ENCODE data around the gene EXOSC9. TPM values are rescaled to one million over a fixed set of nuclear protein-coding genes. Genes with fewer than 3 reads are reported as not detected.
A peak's percentile ranks its signal among the peaks of the same experiment; 100 is the strongest.

The EXOSC9 gene
- total and polyA plus RNA-seq, 2 of the 8 experiments (the other 6 are each of a cell fraction or from before 2014, with no cell fraction given) = 33.2 to 54.9 TPM

- ChIA-PET POLR2A (ENCODE audit: partially characterized antibody) (interaction anchor here (0.7 to 12.6 kb wide), 3 partner anchors 9 to 20 kb away, joined by 3 to 246 read pairs (median 7); partner anchors contain the start of gene EXOSC9), CTCF (ENCODE audit: partially characterized antibody) (interaction anchor here (1.5 to 2.1 kb wide), 3 partner anchors 9 to 57 kb away, joined by 4 to 7 read pairs (median 5); partner anchors contain the start of gene SMIM43)
- Histone ChIP-seq H2BK120ac (replicated peaks; ENCODE audit: low read depth, low read length) (no peak overlapping the region), H3K27me3 (replicated peaks in 1 of 4; ENCODE audit: control insufficient read depth in 3 of 4, extremely low read depth in 1 of 4, insufficient read depth in 3 of 4, low read length in 3 of 4) (no peaks in the 10 kb centered on the region), H4K20me1 (replicated peaks in 1 of 2; ENCODE audit: control insufficient read depth in 1 of 2, insufficient read depth in 2 of 2, low read length in 2 of 2) (no peaks in the 10 kb centered on the region), H2BK12ac (ENCODE audit: low read depth, low read length) (no peak overlapping the region), H3K23ac (ENCODE audit: insufficient read length) (no peak overlapping the region), H3K56ac (replicated peaks; ENCODE audit: insufficient read length, low read depth, low read length) (no peak overlapping the region), H4K8ac (ENCODE audit: extremely low read depth, insufficient read depth, low read length) (no peak overlapping the region), H3K18ac (ENCODE audit: extremely low read depth, low read length) (no peak overlapping the region), H3K9me3 (ENCODE audit: insufficient read depth in 2 of 2, low read depth in 1 of 2, low read length in 1 of 2) (no peaks in the 10 kb centered on the region), H2BK20ac (ENCODE audit: low read length) (no peak overlapping the region), H3K4me2 (ENCODE audit: insufficient read depth in 1 of 2, low read depth in 2 of 2, low read length in 2 of 2) (peak overlapping the region; percentile 55 to 69), H2AFZ (ENCODE audit: low read length) (no peak overlapping the region), H3K79me1 (ENCODE audit: low read depth, low read length) (no peaks in the 10 kb centered on the region; the same call in 1 of the 2 replicates), H3K36me3 (ENCODE audit: control insufficient read depth in 2 of 4, insufficient read depth in 4 of 4, low read length in 3 of 4) (peaks cover 32 to 50% (median 39%) of the 10 kb centered on the region in 4 experiments), H3K4ac (replicated peaks; ENCODE audit: insufficient read length, low read depth, low read length) (no peak overlapping the region), H3K23me2 (ENCODE audit: low read depth, low read length) (no peaks in the 10 kb centered on the region), H2BK15ac (ENCODE audit: low read length) (no peak overlapping the region), H4K91ac (replicated peaks; ENCODE audit: insufficient read length, low read length) (no peak overlapping the region), H3K27ac (ENCODE audit: low read depth, low read length) (no peak overlapping the region), H3K4me3 (ENCODE audit: extremely low read depth in 1 of 4, insufficient read depth in 2 of 4, low read depth in 3 of 4, low read length in 4 of 4) (peak overlapping the region; percentile 72 to 100 (median 98); a peak in 5 of 8 replicates), H3K9ac (replicated peaks in 1 of 4; ENCODE audit: extremely low read depth in 1 of 4, low read depth in 3 of 4, low read length in 3 of 4) (no peak overlapping the region), H4K5ac (ENCODE audit: insufficient read length, low read depth, low read length) (no peak overlapping the region), H3K4me1 (replicated peaks in 1 of 4; ENCODE audit: control insufficient read depth in 3 of 4, insufficient read depth in 4 of 4, low read length in 3 of 4) (no peaks in the 10 kb centered on the region; a peak in 2 of 7 replicates), H3K79me2 (ENCODE audit: control insufficient read depth in 1 of 2, insufficient read depth in 2 of 2, low read length in 2 of 2) (peaks cover 5 to 28% of the 10 kb centered on the region in 2 experiments; a peak in 3 of 4 replicates), H3K14ac (ENCODE audit: insufficient read length) (no peak overlapping the region), H2BK5ac (ENCODE audit: low read depth, low read length) (no peak overlapping the region), H2AK5ac (ENCODE audit: low read depth, low read length) (no peak overlapping the region)
- DNase-seq (ENCODE audit: low read depth in 1 of 2, low spot score in 2 of 2) (no peak), FAIRE-seq (no peak)
- WGBS, 2 experiments (ENCODE audit: extremely low coverage in 1 of 2, insufficient coverage in 1 of 2, insufficient read length in 1 of 2, insufficient replicate concordance in 2 of 2, low coverage in 1 of 2, low lambda C conversion rate in 2 of 2, missing lambda C conversion rate in 1 of 2) = 91 to 100% methylated on average over 1 of the region's 1 CpG
- TF ChIP-seq POLR2A (IDR thresholded peaks at IDR 0.05; ENCODE audit: control extremely low read depth in 1 of 2, low read depth in 2 of 2, low read length in 2 of 2) = no peak
- TF ChIP-seq HDAC6 (IDR thresholded peaks at IDR 0.05; ENCODE audit: low read depth, low read length) = no peak
- no peak for TF ChIP-seq ATF3 (IDR thresholded peaks at IDR 0.05; ENCODE audit: insufficient read depth, low read depth, low read length)
- TF ChIP-seq EZH2 (IDR thresholded peaks at IDR 0.05; ENCODE audit: low read depth, low read length, severe bottlenecking) = no peak
- TF ChIP-seq SP2 (IDR thresholded peaks at IDR 0.05; ENCODE audit: low read length) = no peak
- no peak for TF ChIP-seq CTBP2 (IDR thresholded peaks at IDR 0.05; ENCODE audit: borderline replicate concordance, insufficient read depth, insufficient read length, low read length)
Observed at GRCh38 chr4:121822047-121822446, 20.9 kb downstream of the EXOSC9 start.

Data from H1 (cell line).